HuH-7.5 (cell line): ENCODE results near the gene EAF1.
"Not testable (repeated sequence)": the region's sequence is repeated elsewhere in the genome, so short reads cannot be mapped to it uniquely, and the experiment has no call there.

Experiments
- DNase-seq: peaks from one replicate; pipeline ENCODE4 v3.0.0; 2011; ENCODE audit warnings: low spot score

Gene EAF1

DNA sequence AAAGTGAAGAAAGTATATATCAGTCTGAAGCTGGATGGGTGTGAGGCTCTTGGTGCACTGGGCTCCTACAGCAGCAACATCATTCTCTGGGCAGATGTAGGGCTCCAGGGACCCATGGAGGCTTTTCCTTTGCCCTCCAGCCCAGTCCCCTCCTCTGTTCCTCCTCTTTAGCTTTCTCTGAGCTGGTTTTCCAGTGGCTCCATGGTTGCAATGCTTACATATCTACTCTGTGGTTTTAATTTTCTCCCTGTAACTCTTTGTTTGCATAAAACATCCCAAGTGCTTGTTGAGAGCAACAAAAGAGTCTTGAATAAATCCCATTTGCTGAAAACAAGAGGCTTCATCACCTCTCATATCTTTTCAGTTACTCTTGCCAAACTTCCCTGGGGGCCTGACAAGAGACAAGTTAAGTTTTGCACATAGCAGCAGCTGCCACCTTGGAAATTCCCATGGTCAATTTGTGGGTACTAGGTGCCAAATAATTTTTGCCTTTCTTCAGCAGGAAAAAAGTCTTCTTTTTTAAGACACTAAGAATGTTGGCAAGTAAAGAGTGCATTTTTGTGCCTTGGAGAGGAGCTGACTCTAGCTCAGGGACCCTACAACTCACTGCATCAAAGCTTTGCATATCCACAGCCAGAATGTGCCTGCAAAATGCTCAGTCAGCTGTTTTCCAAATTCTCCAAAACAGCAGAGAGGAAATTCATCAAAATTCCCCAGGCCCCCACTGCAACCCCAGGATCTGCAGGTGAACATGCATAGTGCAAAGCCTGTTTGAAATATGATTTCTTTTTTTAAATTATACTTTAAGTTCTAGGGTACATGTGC is 52.2 kb downstream of the EAF1 start:
- DNase-seq, result no peak

DNA sequence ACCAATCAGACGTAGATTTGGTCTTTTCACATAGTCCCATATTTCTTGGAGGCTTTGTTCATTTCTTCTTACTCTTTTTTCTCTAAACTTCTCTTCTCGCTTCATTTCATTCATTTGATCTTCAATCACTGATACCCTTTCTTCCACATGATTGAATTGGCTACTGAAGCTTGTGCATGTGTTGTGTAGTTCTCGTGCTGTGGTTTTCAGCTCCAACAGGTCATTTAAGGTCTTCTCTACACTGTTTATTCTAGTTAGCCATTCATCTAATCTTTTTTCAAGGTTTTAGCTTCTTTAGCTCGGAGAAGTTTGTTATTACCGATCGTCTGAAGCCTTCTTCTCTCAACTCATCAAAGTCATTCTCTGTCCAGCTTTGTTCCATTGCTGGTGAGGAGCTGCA is 57.2 kb downstream of the EAF1 start:
- DNase-seq, result not testable (repeated sequence)

- no peak for DNase-seq
Observed at GRCh38 chr3:15486020-15486419, 58.6 kb downstream of the EAF1 start.

- DNase-seq, result no peak
Observed at GRCh38 chr3:15486979-15487378, 59.6 kb downstream of the EAF1 start.

DNA sequence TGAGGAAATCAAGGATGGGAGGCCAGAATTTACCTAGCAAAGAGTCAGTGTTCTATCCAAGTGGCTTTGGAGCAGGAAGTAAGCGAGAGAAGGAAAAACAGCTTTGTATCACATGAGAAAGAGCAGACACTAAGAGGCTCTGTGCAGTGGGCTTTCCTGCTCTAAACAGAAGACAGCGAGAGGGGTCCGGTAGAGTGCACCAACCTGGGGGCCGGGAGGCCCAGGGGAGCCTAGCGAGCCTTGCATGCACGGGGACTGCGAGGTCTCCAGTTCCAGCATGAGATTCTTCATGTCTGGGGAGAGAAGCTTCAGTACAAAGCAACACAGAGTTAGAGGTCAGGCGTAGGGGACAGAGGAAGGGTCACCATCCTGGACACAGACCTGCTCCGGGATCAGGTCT is 60.6 kb downstream of the EAF1 start:
- no peak for DNase-seq

GRCh38 chr3:15490158-15490557 is 62.8 kb downstream of the EAF1 start:
- peak; percentile 59 for DNase-seq

GRCh38 chr3:15491143-15491542 is 63.7 kb downstream of the EAF1 start:
- no peak for DNase-seq
